AG08396 (cell line): ENCODE data around the gene GGTLC2.
"Not testable (repeated sequence)": the region's sequence is repeated elsewhere in the genome, so short reads cannot be mapped to it uniquely, and the experiment has no call there.

ENCODE experiments used
- DNase-seq: peaks from one replicate; pipeline ENCODE4 v3.0.0; 2012; ENCODE audit warnings: low spot score, mixed read lengths

GGTLC2 gene

GRCh38 chr22:22669093-22669492, 24.7 kb downstream of the GGTLC2 start:
- no peak for DNase-seq

- no peak for DNase-seq
These were observed 25.8 kb downstream of the GGTLC2 start for GRCh38 chr22:22670076-22670795.

- no peak for DNase-seq
These were observed 27.1 kb downstream of the GGTLC2 start for GRCh38 chr22:22671506-22671905.

- DNase-seq, result no peak
These were observed 28.7 kb downstream of the GGTLC2 start for GRCh38 chr22:22673099-22673498.

GRCh38 chr22:22673628-22674027, 29.2 kb downstream of the GGTLC2 start:
- no peak for DNase-seq

- no peak for DNase-seq
These were observed 30.1 kb downstream of the GGTLC2 start for GRCh38 chr22:22674467-22674866.

- no peak for DNase-seq
These were observed 34.6 kb downstream of the GGTLC2 start for GRCh38 chr22:22678970-22679369.

GRCh38 chr22:22680396-22680795, 36.0 kb downstream of the GGTLC2 start:
- DNase-seq, result no peak

- DNase-seq, result no peak
These were observed 36.9 kb downstream of the GGTLC2 start for GRCh38 chr22:22681221-22681739.

- no peak for DNase-seq
These were observed 37.8 kb downstream of the GGTLC2 start for GRCh38 chr22:22682196-22682595.

GRCh38 chr22:22682807-22683667, 38.6 kb downstream of the GGTLC2 start:
- DNase-seq, result no peak

- no peak for DNase-seq
These were observed 39.4 kb downstream of the GGTLC2 start for GRCh38 chr22:22683668-22684361.

GRCh38 chr22:22684580-22685561, 40.5 kb downstream of the GGTLC2 start:
- DNase-seq, result no peak

- no peak for DNase-seq
These were observed 41.2 kb downstream of the GGTLC2 start for GRCh38 chr22:22685586-22685985.

- DNase-seq, result not testable (repeated sequence)
These were observed 42.0 kb downstream of the GGTLC2 start for GRCh38 chr22:22686202-22687115.

GRCh38 chr22:22687638-22688500, 43.5 kb downstream of the GGTLC2 start:
- DNase-seq, result peak; percentile 39

- no peak for DNase-seq
These were observed 45.4 kb downstream of the GGTLC2 start for GRCh38 chr22:22689621-22690345.

GRCh38 chr22:22691055-22691454, 46.6 kb downstream of the GGTLC2 start:
- no peak for DNase-seq
